OCI-LY3 (cell line): ENCODE results near the gene OR5H15.
A peak's percentile ranks its signal among the peaks of the same experiment; 100 is the strongest.
"Not testable (repeated sequence)": the region's sequence is repeated elsewhere in the genome, so short reads cannot be mapped to it uniquely, and the experiment has no call there.

ENCODE experiments used
- H2AFZ ChIP-seq: fragments of 200-600, 300-600 bp; shearing (Covaris generic); 2 replicates; pipeline ENCODE4 v1.6.0; 2014; ENCODE audit warnings: antibody characterized with exemption, low read depth, low read length
- H3K27ac ChIP-seq: fragments of 200-600, 300-600 bp; sonication (generic); 2 replicates; pipeline ENCODE4 v1.5.1; 2014; ENCODE audit warnings: mild to moderate bottlenecking, low read length, moderate library complexity, mixed read lengths
- H3K27me3 ChIP-seq: fragments of 200-600, 300-600 bp; sonication (generic); 2 replicates; pipeline ENCODE4 v1.6.1; 2014; ENCODE audit warnings: low read depth, low read length, mixed read lengths
- H3K36me3 ChIP-seq: fragments of 200-600, 300-600 bp; sonication (generic); replicated peaks from 2 replicates; pipeline ENCODE3; 2014; ENCODE audit warnings: low read depth, low read length, mixed read lengths
- H3K4me1 ChIP-seq: fragments of 300-600, 200-600 bp; sonication (generic); 2 replicates; pipeline ENCODE4 v1.6.1; 2014; ENCODE audit warnings: low read length, mixed read lengths
- H3K4me2 ChIP-seq: fragments of 200-600, 300-600 bp; sonication (generic); 2 replicates; pipeline ENCODE4 v1.6.1; 2014; ENCODE audit warnings: low read length, mixed read lengths
- H3K4me3 ChIP-seq: fragments of 300-600, 200-600 bp; sonication (generic); 2 replicates; pipeline ENCODE4 v1.5.1; 2014; ENCODE audit warnings: antibody characterized with exemption, mild to moderate bottlenecking, low read length, moderate library complexity
- H3K79me2 ChIP-seq: fragments of 300-600, 200-600 bp; shearing (Covaris generic); 2 replicates; pipeline ENCODE4 v1.6.1; 2014; ENCODE audit warnings: mild to moderate bottlenecking, low read length, mixed read lengths
- H3K9ac ChIP-seq: fragments of 300-600, 200-600 bp; shearing (Covaris generic); 2 replicates; pipeline ENCODE4 v1.6.0; 2014; ENCODE audit warnings: mild to moderate bottlenecking, low read length, moderate library complexity
- H3K9me3 ChIP-seq: fragments of 200-600, 300-600 bp; shearing (Covaris generic); 2 replicates; pipeline ENCODE4 v1.6.1; 2014; ENCODE audit warnings: low read length, mixed read lengths; ENCODE audit not compliant: insufficient read depth
- H4K20me1 ChIP-seq: fragments of 200-600, 300-600 bp; sonication (generic); 2 replicates; pipeline ENCODE4 v1.6.1; 2016; ENCODE audit warnings: low read length, mixed read lengths; ENCODE audit not compliant: insufficient read depth
- CTCF ChIP-seq: fragments of 200-600, 300-600 bp; sonication (generic); IDR thresholded peaks from 2 replicates; pipeline ENCODE4 v1.5.1; 2014; ENCODE audit warnings: antibody characterized with exemption, low read length, low read depth
- EZH2phosphoT487 ChIP-seq: fragments of 200-600 bp; shearing (Covaris generic); IDR thresholded peaks from 2 replicates; pipeline ENCODE4 v1.6.1; 2018; ENCODE audit warnings: antibody characterized with exemption, mixed run types, low read depth

Gene OR5H15

DNA sequence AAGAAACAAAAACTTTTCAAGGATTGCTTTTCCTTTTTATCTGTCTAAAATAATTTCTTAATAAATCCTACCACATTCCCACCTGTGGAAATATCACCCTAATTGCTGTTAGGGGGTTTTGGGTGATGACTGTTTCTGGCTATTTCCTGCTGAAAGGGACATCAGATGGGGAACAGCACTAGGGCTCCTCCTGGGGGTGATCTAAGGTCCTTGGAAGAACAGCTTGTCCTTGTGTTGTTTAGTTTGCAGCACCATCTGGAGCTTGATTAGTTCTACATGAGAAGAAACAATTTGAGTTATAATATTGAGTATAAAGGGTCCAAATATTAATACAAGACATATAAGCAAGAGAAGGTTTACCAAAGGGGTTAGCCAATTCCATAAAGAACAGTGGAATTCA lies 18.7 kb downstream of the OR5H15 start:
- H3K9me3 ChIP-seq = no peaks in the 10 kb centered on the region
- H3K27me3 ChIP-seq = no peaks in the 10 kb centered on the region
- no peaks in the 10 kb centered on the region for H3K79me2 ChIP-seq
- no peak overlapping the region for H3K9ac ChIP-seq
- H4K20me1 ChIP-seq = no peaks in the 10 kb centered on the region
- TF ChIP-seq CTCF = peak; percentile 68
- no peak for TF ChIP-seq EZH2phosphoT487
- no peak overlapping the region for H3K4me2 ChIP-seq
- H3K4me3 ChIP-seq = no peak overlapping the region
- H3K36me3 ChIP-seq = no peaks in the 10 kb centered on the region
- peaks cover 13% of the 10 kb centered on the region for H3K4me1 ChIP-seq
- H3K27ac ChIP-seq = no peak overlapping the region
- no peak overlapping the region for H2AFZ ChIP-seq

GRCh38 chr3:98188545-98188944 lies 22.0 kb downstream of the OR5H15 start:
- Histone ChIP-seq H3K9ac (no peak overlapping the region), H3K4me3 (no peak overlapping the region), H3K4me2 (peak overlapping the region; percentile 40), H3K27ac (no peak overlapping the region), H2AFZ (peak overlapping the region; percentile 69), H3K9me3 (no peaks in the 10 kb centered on the region), H4K20me1 (no peaks in the 10 kb centered on the region), H3K79me2 (no peaks in the 10 kb centered on the region), H3K4me1 (peaks cover 7% of the 10 kb centered on the region), H3K27me3 (no peaks in the 10 kb centered on the region), H3K36me3 (no peaks in the 10 kb centered on the region)
- TF ChIP-seq EZH2phosphoT487 = no peak
- TF ChIP-seq CTCF = peak; percentile 52

GRCh38 chr3:98190911-98191310 lies 24.4 kb downstream of the OR5H15 start:
- not testable (repeated sequence) for H3K79me2 ChIP-seq, H3K4me2 ChIP-seq, H3K27ac ChIP-seq, H4K20me1 ChIP-seq, H3K36me3 ChIP-seq, H2AFZ ChIP-seq, H3K4me3 ChIP-seq, H3K9me3 ChIP-seq, H3K27me3 ChIP-seq, H3K4me1 ChIP-seq, H3K9ac ChIP-seq

GRCh38 chr3:98196293-98196692 lies 29.8 kb downstream of the OR5H15 start:
- H3K9ac ChIP-seq, H3K36me3 ChIP-seq, H3K4me2 ChIP-seq, H3K4me3 ChIP-seq, H3K27ac ChIP-seq, H3K79me2 ChIP-seq, H3K4me1 ChIP-seq, H3K9me3 ChIP-seq, H4K20me1 ChIP-seq, H3K27me3 ChIP-seq, H2AFZ ChIP-seq: not testable (repeated sequence)

DNA sequence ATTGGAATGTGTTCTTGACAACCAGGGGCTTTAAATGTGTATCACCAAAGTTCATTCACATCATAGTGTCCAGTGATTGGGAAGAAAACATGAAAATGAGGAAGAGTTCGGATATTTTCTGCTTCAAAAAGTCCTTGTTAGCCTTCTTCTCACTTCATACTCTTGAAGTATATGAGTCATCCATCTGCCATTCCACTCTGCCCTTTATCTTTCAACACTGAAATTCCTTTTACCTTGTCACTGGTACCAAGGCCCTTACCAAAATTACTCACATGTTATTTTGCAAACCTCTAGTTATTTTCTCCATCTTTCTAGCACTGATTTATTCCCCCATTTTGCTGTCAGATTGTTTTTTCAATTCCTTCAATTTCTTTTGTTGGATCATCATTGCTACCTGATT lies 32.5 kb downstream of the OR5H15 start:
- Histone ChIP-seq H3K27ac (no peak overlapping the region), H2AFZ (no peak overlapping the region), H3K9ac (no peak overlapping the region), H3K4me1 (no peaks in the 10 kb centered on the region), H3K4me2 (no peak overlapping the region), H3K4me3 (no peak overlapping the region), H4K20me1 (no peaks in the 10 kb centered on the region), H3K36me3 (no peaks in the 10 kb centered on the region), H3K27me3 (no peaks in the 10 kb centered on the region), H3K79me2 (no peaks in the 10 kb centered on the region), H3K9me3 (no peaks in the 10 kb centered on the region)
- TF ChIP-seq CTCF = no peak
- no peak for TF ChIP-seq EZH2phosphoT487
